Tibial artery (tissue), 4 donors: ENCODE measurements around the gene SUGCT.

ENCODE experiments used
- DNase-seq, 2 donors: peaks; one replicate each; pipeline ENCODE4 v3.0.0-alpha.2; 2019
- H3K27ac ChIP-seq, 2 donors: fragments of 200-600 bp; sonication (generic) in 1 of 2; 1 replicate in 1 of 2; 2 replicates in 1 of 2; pipeline ENCODE4 v1.5.1; 2018 to 2019; ENCODE audit warnings: mild to moderate bottlenecking in 1 of 2
- H3K27me3 ChIP-seq, 2 donors: fragments of 200-600 bp; sonication (generic) in 1 of 2; one replicate each; pipeline versions ENCODE4 v1.5.1 to v1.6.0; 2016 to 2019
- H3K36me3 ChIP-seq, 3 donors: fragments of 200-600 bp; sonication (generic) in 2 of 3; one replicate each; pipeline ENCODE4 v1.5.1; 2016 to 2019; ENCODE audit warnings: mild to moderate bottlenecking in 2 of 3
- H3K4me1 ChIP-seq, 4 donors: fragments of 200-600 bp; sonication (generic) in 2 of 4; 1 replicate in 3 of 4; 2 replicates in 1 of 4; pipeline ENCODE4 v1.5.1; 2016 to 2019
- H3K4me3 ChIP-seq, 2 donors: fragments of 200-600 bp; sonication (generic) in 1 of 2; 1 replicate in 1 of 2; 2 replicates in 1 of 2; pipeline ENCODE4 v1.5.1; 2018 to 2019; ENCODE audit warnings: mild to moderate bottlenecking in 2 of 2
- H3K9me3 ChIP-seq, 3 donors: fragments of 200-600 bp; sonication (generic) in 1 of 3; one replicate each; pipeline ENCODE4 v1.5.1; 2016 to 2019
- intact Hi-C: fragments of 100-400 bp; cut with DNase I; formaldehyde crosslinking; loops from one replicate; pipeline ENCODE4 v1.15.0; 2023; ENCODE audit warnings: low total_unique reads
- TF ChIP-seq, protein P1 (sequence below), 2 experiments: fragments of 200-600 bp in 1 of 2; fragments of 450-650 bp in 1 of 2; IDR thresholded peaks; one replicate each; pipeline ENCODE4 v1.5.1; 2017 to 2019; ENCODE audit warnings: antibody characterized with exemption in 2 of 2, mild to moderate bottlenecking in 1 of 2, moderate library complexity in 1 of 2

The SUGCT gene

DNA sequence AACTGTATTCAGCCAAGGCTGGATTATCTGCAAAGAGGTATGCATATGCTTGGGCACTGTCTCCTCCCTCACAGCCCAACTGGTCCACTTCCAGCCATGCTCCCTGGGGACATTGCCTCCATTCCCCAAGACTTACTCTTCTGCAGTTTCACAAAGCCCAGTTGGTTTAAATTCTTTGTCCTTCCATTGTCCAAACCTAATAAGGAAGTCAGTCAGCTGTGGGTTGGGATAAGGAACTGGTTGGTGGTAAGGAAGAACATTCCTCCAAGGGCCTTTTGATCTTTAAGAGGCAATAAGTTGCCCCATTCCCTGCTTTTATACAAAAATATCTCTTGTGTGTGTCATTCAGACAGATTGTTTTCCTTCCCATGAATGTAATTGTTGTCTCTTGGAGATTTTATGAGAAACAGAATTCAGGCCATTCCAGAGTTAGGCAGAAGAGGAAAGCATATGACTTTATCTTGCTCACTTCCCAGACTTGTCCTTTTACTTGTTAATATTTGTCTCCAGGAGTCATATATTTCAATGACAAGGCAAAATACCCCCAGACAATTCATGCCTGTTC, 673.7 kb downstream of the SUGCT start:
- Histone ChIP-seq H3K36me3 (no peaks in the 10 kb centered on the region), H3K27ac (peak overlapping the region; percentile 59 to 64), H3K4me3 (no peak overlapping the region), H3K9me3 (peaks cover 0 to 11% (median 0%) of the 10 kb centered on the region in 3 donors), H3K4me1 (peaks cover 0 to 42% (median 22%) of the 10 kb centered on the region in 4 donors), H3K27me3 (no peaks in the 10 kb centered on the region)
- intact Hi-C loops: no loop called here
- peak in 1 of 2 donors; percentile 81 for DNase-seq
- TF ChIP-seq, protein P1, sequence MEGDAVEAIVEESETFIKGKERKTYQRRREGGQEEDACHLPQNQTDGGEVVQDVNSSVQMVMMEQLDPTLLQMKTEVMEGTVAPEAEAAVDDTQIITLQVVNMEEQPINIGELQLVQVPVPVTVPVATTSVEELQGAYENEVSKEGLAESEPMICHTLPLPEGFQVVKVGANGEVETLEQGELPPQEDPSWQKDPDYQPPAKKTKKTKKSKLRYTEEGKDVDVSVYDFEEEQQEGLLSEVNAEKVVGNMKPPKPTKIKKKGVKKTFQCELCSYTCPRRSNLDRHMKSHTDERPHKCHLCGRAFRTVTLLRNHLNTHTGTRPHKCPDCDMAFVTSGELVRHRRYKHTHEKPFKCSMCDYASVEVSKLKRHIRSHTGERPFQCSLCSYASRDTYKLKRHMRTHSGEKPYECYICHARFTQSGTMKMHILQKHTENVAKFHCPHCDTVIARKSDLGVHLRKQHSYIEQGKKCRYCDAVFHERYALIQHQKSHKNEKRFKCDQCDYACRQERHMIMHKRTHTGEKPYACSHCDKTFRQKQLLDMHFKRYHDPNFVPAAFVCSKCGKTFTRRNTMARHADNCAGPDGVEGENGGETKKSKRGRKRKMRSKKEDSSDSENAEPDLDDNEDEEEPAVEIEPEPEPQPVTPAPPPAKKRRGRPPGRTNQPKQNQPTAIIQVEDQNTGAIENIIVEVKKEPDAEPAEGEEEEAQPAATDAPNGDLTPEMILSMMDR (IDR thresholded peaks at IDR 0.05): no peak

DNA sequence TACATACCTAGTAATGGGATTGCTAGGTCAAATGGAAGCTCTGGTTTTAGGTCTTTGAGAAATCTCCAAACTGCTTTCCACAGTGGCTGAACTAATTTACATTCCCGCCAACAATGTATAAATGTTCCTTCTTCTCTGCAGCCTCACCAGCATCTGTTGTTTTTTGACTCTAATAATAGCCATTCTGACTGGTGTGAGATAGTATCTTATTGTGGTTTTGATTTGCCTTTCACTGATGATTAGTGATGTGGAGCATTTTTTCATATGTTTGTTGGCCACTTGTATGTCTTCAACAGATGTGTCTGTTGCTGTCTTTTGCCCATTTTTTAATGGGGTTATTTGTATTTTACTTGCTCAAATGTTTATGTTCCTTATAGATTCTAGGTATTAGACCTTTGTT, 675.5 kb downstream of the SUGCT start:
- Histone ChIP-seq H3K36me3 (no peaks in the 10 kb centered on the region), H3K9me3 (peaks cover 0 to 11% (median 0%) of the 10 kb centered on the region in 3 donors), H3K4me3 (no peak overlapping the region), H3K27me3 (no peaks in the 10 kb centered on the region), H3K4me1 (peaks cover 0 to 32% (median 16%) of the 10 kb centered on the region in 4 donors), H3K27ac (peak overlapping the region in 1 of 2 donors; percentile 59)
- intact Hi-C loops: no loop called here
- TF ChIP-seq, protein P1 (IDR thresholded peaks at IDR 0.05): no peak
- DNase-seq: no peak

DNA sequence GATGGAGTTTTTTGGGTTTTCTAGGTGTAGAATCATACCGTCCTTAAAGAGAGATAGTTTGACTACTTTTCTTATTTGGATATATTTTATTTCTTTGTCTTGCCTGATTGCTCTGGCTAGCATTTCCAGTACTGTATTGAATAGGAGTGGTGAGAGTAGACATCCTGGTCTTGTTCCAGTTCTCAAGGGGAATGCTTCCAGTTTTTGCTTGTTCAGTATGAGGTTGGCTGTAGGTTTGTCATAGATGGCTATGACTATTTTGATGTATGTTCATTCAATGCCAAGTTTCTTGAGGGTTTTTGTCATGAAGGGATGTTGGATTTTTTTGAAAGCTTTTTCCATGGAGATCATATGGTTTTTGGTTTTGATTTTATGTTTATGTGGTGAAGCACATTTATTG, 676.9 kb downstream of the SUGCT start:
- H3K36me3 ChIP-seq: no peaks in the 10 kb centered on the region
- H3K4me3 ChIP-seq: no peak overlapping the region
- intact Hi-C loops: no loop called here
- H3K27me3 ChIP-seq: no peaks in the 10 kb centered on the region
- TF ChIP-seq, protein P1 (IDR thresholded peaks at IDR 0.05): no peak
- DNase-seq: no peak
- peaks cover 0 to 11% (median 0%) of the 10 kb centered on the region in 3 donors for H3K9me3 ChIP-seq
- peaks cover 0 to 30% (median 12%) of the 10 kb centered on the region in 4 donors for H3K4me1 ChIP-seq
- no peak overlapping the region for H3K27ac ChIP-seq

DNA sequence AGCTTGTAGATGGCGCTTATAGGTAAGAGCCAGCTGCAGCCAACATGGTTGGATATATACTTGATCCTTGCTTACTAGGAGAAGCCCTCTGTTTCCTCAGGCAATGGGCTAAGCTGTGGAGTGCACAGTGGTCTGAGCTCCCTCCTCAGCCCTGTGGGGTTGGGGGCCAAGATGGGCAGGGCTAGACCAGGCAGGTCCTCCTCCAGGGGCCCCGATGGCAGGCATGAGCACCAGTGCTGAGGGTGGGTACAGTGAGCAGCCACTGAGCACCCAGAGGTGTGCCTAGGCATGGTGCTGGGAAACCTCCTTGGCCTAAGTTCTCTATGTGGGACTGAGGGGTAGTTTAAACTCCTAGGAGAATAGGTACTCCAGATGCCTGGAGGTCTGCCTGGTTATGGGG, 680.2 kb downstream of the SUGCT start:
- peaks cover 0 to 8% (median 0%) of the 10 kb centered on the region in 4 donors for H3K4me1 ChIP-seq
- H3K27me3 ChIP-seq: no peaks in the 10 kb centered on the region
- no peaks in the 10 kb centered on the region for H3K36me3 ChIP-seq
- TF ChIP-seq, protein P1 (IDR thresholded peaks at IDR 0.05): no peak
- intact Hi-C loops: no loop called here
- no peak for DNase-seq
- H3K4me3 ChIP-seq: no peak overlapping the region
- peaks cover 0 to 11% (median 0%) of the 10 kb centered on the region in 3 donors for H3K9me3 ChIP-seq
- peak overlapping the region in 1 of 2 donors; percentile 22 for H3K27ac ChIP-seq

DNA sequence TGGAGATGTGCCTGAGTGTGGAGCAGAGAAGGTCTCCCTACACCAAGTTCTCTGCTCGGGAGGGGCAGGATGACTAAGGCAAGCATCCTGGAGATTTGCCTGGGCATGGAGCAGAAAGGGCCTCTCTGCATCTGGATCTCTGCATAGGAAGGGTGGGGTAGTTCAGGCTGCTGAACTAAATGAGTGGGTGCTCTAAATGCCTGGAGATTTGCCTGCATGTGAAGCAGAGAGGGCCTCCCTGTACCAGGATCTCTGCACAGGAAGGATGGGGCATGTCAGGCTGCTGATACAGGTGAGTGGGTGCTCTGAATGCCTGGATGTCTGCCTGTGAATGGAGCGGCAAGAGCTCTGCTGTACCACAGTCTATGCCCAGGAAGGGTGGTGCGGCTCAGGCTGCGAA, 680.7 kb downstream of the SUGCT start:
- intact Hi-C loops: no loop called here
- TF ChIP-seq, protein P1 (IDR thresholded peaks at IDR 0.05): no peak
- Histone ChIP-seq H3K27ac (peak overlapping the region in 1 of 2 donors; percentile 22), H3K4me3 (no peak overlapping the region), H3K4me1 (peaks cover 0 to 8% (median 0%) of the 10 kb centered on the region in 4 donors), H3K36me3 (no peaks in the 10 kb centered on the region), H3K9me3 (peaks cover 0 to 11% (median 0%) of the 10 kb centered on the region in 3 donors), H3K27me3 (no peaks in the 10 kb centered on the region)
- DNase-seq: no peak
